ENCODE data around the gene DDX6. TPM values are rescaled to one million over a fixed set of nuclear protein-coding genes. Genes with fewer than 3 reads are reported as not detected.
"Not testable (repeated sequence)": the region's sequence is repeated elsewhere in the genome, so short reads cannot be mapped to it uniquely, and the experiment has no call there.

DDX6 gene
- total and polyA plus RNA-seq, 2 donors (not counting 1 experiment from before 2014, with no cell fraction given): 36.7 to 255 TPM

GRCh38 chr11:118763041-118763440 is 27.9 kb downstream of the DDX6 start:
- no peak overlapping the region for H3K27ac Mint-ChIP-seq
- Histone ChIP-seq H3K79me2 (ENCODE audit: control insufficient read depth, insufficient read depth, low read length) (peaks cover 88% of the 10 kb centered on the region), H3K27ac (ENCODE audit: low read length in 2 of 2) (no peak overlapping the region), H3K4me2 (replicated peaks; ENCODE audit: low read depth, low read length, poor library complexity, severe bottlenecking) (no peak overlapping the region), H3K27me3 (replicated peaks in 1 of 4; ENCODE audit: control extremely low read depth in 1 of 4, control insufficient read depth in 3 of 4, insufficient read depth in 4 of 4, low read length in 3 of 4) (no peaks in the 10 kb centered on the region), H3K4me1 (ENCODE audit: control insufficient read depth in 2 of 2, insufficient read depth in 2 of 2, low read length in 2 of 2) (no peaks in the 10 kb centered on the region), H2AFZ (ENCODE audit: insufficient read depth, low read depth, low read length, poor library complexity, severe bottlenecking) (no peak overlapping the region), H3K36me3 (replicated peaks in 1 of 2; ENCODE audit: control extremely low read depth in 1 of 2, control insufficient read depth in 1 of 2, extremely low read depth in 1 of 2, insufficient read depth in 2 of 2, low read length in 1 of 2) (peaks cover 11 to 85% of the 10 kb centered on the region in 2 experiments), H3K9me3 (ENCODE audit: control extremely low read depth in 1 of 3, control insufficient read depth in 2 of 3, insufficient read depth in 1 of 3, low read length in 2 of 3) (no peaks in the 10 kb centered on the region), H4K20me1 (ENCODE audit: control insufficient read depth, insufficient read depth, low read length, poor library complexity, severe bottlenecking) (peaks cover 97% of the 10 kb centered on the region), H3K9ac (ENCODE audit: low read length) (no peak overlapping the region), H3K4me3 (ENCODE audit: control extremely low read depth in 1 of 5, extremely low read depth in 1 of 5, insufficient read depth in 1 of 5, low read depth in 2 of 5, low read length in 4 of 5) (no peak overlapping the region)
- ChIA-PET POLR2A (interaction anchor here (0.7 kb wide), 1 partner anchor 71 kb away, joined by 7 read pairs; no protein-coding TSS in a partner anchor), CTCF (interaction anchor here (1.2 kb wide), 1 partner anchor 27 kb away, joined by 3 read pairs; no protein-coding TSS in a partner anchor)
- H3K4me1 Mint-ChIP-seq: peaks cover 7% of the 10 kb centered on the region
- H3K9me3 Mint-ChIP-seq (ENCODE audit: insufficient read depth): no peaks in the 10 kb centered on the region
- intact Hi-C loops (cut with micrococcal nuclease): no loop called here
- TF ChIP-seq, protein P1, sequence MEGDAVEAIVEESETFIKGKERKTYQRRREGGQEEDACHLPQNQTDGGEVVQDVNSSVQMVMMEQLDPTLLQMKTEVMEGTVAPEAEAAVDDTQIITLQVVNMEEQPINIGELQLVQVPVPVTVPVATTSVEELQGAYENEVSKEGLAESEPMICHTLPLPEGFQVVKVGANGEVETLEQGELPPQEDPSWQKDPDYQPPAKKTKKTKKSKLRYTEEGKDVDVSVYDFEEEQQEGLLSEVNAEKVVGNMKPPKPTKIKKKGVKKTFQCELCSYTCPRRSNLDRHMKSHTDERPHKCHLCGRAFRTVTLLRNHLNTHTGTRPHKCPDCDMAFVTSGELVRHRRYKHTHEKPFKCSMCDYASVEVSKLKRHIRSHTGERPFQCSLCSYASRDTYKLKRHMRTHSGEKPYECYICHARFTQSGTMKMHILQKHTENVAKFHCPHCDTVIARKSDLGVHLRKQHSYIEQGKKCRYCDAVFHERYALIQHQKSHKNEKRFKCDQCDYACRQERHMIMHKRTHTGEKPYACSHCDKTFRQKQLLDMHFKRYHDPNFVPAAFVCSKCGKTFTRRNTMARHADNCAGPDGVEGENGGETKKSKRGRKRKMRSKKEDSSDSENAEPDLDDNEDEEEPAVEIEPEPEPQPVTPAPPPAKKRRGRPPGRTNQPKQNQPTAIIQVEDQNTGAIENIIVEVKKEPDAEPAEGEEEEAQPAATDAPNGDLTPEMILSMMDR (IDR thresholded peaks at IDR 0.05): no peak
- no peak for TF ChIP-seq EZH2 (IDR thresholded peaks at IDR 0.05; ENCODE audit: borderline replicate concordance, insufficient read depth, low read depth, low read length, poor library complexity, severe bottlenecking)
- no peak for ATAC-seq (ENCODE audit: low read depth)
- no peaks in the 10 kb centered on the region for H3K27me3 Mint-ChIP-seq
- WGBS (ENCODE audit: insufficient coverage): no CpG with 5 or more reads among the region's 2 CpGs
- H3K4me3 Mint-ChIP-seq: no peak overlapping the region
- no peak for DNase-seq

GRCh38 chr11:118761981-118762380 is 29.0 kb downstream of the DDX6 start:
- POLR2A ChIA-PET: interaction anchor here (0.7 kb wide), 1 partner anchor 316 kb away, joined by 6 read pairs; no protein-coding TSS in a partner anchor
- H3K4me3 Mint-ChIP-seq; H3K9ac ChIP-seq (ENCODE audit: low read length); intact Hi-C loops (cut with micrococcal nuclease); DNase-seq; ATAC-seq (ENCODE audit: low read depth); H2AFZ ChIP-seq (ENCODE audit: insufficient read depth, low read depth, low read length, poor library complexity, severe bottlenecking); CTCF ChIA-PET; H3K27ac ChIP-seq (ENCODE audit: low read length in 2 of 2); H3K27ac Mint-ChIP-seq; H3K9me3 Mint-ChIP-seq (ENCODE audit: insufficient read depth); H3K27me3 ChIP-seq (replicated peaks in 1 of 4; ENCODE audit: control extremely low read depth in 1 of 4, control insufficient read depth in 3 of 4, insufficient read depth in 4 of 4, low read length in 3 of 4); H3K4me3 ChIP-seq (ENCODE audit: control extremely low read depth in 1 of 5, extremely low read depth in 1 of 5, insufficient read depth in 1 of 5, low read depth in 2 of 5, low read length in 4 of 5); H3K4me1 ChIP-seq (ENCODE audit: control insufficient read depth in 2 of 2, insufficient read depth in 2 of 2, low read length in 2 of 2); H3K4me2 ChIP-seq (replicated peaks; ENCODE audit: low read depth, low read length, poor library complexity, severe bottlenecking); H3K4me1 Mint-ChIP-seq; H3K27me3 Mint-ChIP-seq; H3K9me3 ChIP-seq (ENCODE audit: control extremely low read depth in 1 of 3, control insufficient read depth in 2 of 3, insufficient read depth in 1 of 3, low read length in 2 of 3): not testable (repeated sequence)
- H4K20me1 ChIP-seq (ENCODE audit: control insufficient read depth, insufficient read depth, low read length, poor library complexity, severe bottlenecking): peaks cover 94% of the 10 kb centered on the region
- WGBS (ENCODE audit: insufficient coverage): 100% methylated on average over 1 of the region's 10 CpGs
- H3K79me2 ChIP-seq (ENCODE audit: control insufficient read depth, insufficient read depth, low read length): peaks cover 83% of the 10 kb centered on the region
- peaks cover 8 to 86% of the 10 kb centered on the region in 2 experiments for H3K36me3 ChIP-seq (replicated peaks in 1 of 2; ENCODE audit: control extremely low read depth in 1 of 2, control insufficient read depth in 1 of 2, extremely low read depth in 1 of 2, insufficient read depth in 2 of 2, low read length in 1 of 2)

Data from B cell (primary cell).